ENCODE results near the gene TNRC6C. TPM values are rescaled to one million over a fixed set of nuclear protein-coding genes. Genes with fewer than 3 reads are reported as not detected.

TNRC6C gene
- total and polyA plus RNA-seq, 2 of the 13 experiments (the other 11 are each of a cell fraction or from before 2014, with no cell fraction given) = 0.66 to 4.9 TPM

GRCh38 chr17:78142119-78142861 is 183.8 kb downstream of the TNRC6C start (continued):
- peak; percentile 23; the same call in 1 of the 2 replicates for TF ChIP-seq KDM2A (CRISPR knock-in tag; IDR thresholded peaks at IDR 0.05; ENCODE audit: borderline replicate concordance, low read depth)
- TF ChIP-seq FOSL1 (CRISPR knock-in tag; IDR thresholded peaks at IDR 0.05; ENCODE audit: borderline replicate concordance) = 0 out of 2 replicates have a peak, but pooled peaks have one; percentile 23
- no peak for TF ChIP-seq PREB (CRISPR knock-in tag; IDR thresholded peaks at IDR 0.05)
- TF ChIP-seq SIN3A (IDR thresholded peaks at IDR 0.05; ENCODE audit: borderline replicate concordance, low read depth, low read length) = peak; percentile 54; the same call in 1 of the 2 replicates
- no peak; the same call in 1 of the 2 replicates for TF ChIP-seq ZNF276 (CRISPR knock-in tag; IDR thresholded peaks at IDR 0.05; ENCODE audit: low read depth)
- no peak for TF ChIP-seq RELA (CRISPR knock-in tag; IDR thresholded peaks at IDR 0.05)
- TF ChIP-seq ZNF589 (CRISPR knock-in tag; conservative IDR thresholded peaks at IDR 0.05) = peak; percentile 43; the same call in 1 of the 2 replicates
- TF ChIP-seq ZNF143 (CRISPR knock-in tag; IDR thresholded peaks at IDR 0.05) = peak; percentile 55
- no peak for TF ChIP-seq ZFAT (CRISPR knock-in tag; conservative IDR thresholded peaks at IDR 0.05)
- peak; percentile 48; the same call in 1 of the 2 replicates for TF ChIP-seq KDM5B (CRISPR knock-in tag; IDR thresholded peaks at IDR 0.05; ENCODE audit: borderline replicate concordance)
- TF ChIP-seq TGIF2 (CRISPR knock-in tag; IDR thresholded peaks at IDR 0.05) = 0 out of 2 replicates have a peak, but pooled peaks have one; percentile 31
- TF ChIP-seq ZNF224 (CRISPR knock-in tag; IDR thresholded peaks at IDR 0.05) = no peak
- peak; percentile 76 for TF ChIP-seq ZEB1 (IDR thresholded peaks at IDR 0.05; ENCODE audit: insufficient replicate concordance, low read depth)
- peak; percentile 72 for TF ChIP-seq SAP130 (CRISPR knock-in tag; IDR thresholded peaks at IDR 0.05; ENCODE audit: low read depth)
- TF ChIP-seq SALL1 (CRISPR knock-in tag; IDR thresholded peaks at IDR 0.05) = 0 out of 2 replicates have a peak, but pooled peaks have one; percentile 12
- TF ChIP-seq ZC3H13 (CRISPR knock-in tag; IDR thresholded peaks at IDR 0.05) = 0 out of 2 replicates have a peak, but pooled peaks have one; percentile 23
- no peak for TF ChIP-seq ZFP37 (CRISPR knock-in tag; IDR thresholded peaks at IDR 0.05; ENCODE audit: borderline replicate concordance)
- TF ChIP-seq IKZF1 (IDR thresholded peaks at IDR 0.05) = no peak
- no peak for TF ChIP-seq ZNF235 (CRISPR knock-in tag; IDR thresholded peaks at IDR 0.05; ENCODE audit: borderline replicate concordance)
- no peak for TF ChIP-seq ZBTB26 (CRISPR knock-in tag; IDR thresholded peaks at IDR 0.05; ENCODE audit: borderline replicate concordance)
- TF ChIP-seq MXI1 (IDR thresholded peaks at IDR 0.05; ENCODE audit: borderline replicate concordance, low read depth, low read length) = peak; percentile 47; the same call in 1 of the 3 replicates
- TF ChIP-seq ZNF619 (CRISPR knock-in tag; IDR thresholded peaks at IDR 0.05) = no peak
- TF ChIP-seq FOXA3 (CRISPR knock-in tag; IDR thresholded peaks at IDR 0.05) = no peak
- TF ChIP-seq REPIN1 (CRISPR knock-in tag; IDR thresholded peaks at IDR 0.05; ENCODE audit: borderline replicate concordance, low read depth) = no peak
- 0 out of 2 replicates have a peak, but pooled peaks have one; percentile 0 for TF ChIP-seq GABPB1 (CRISPR knock-in tag; IDR thresholded peaks at IDR 0.05)
- TF ChIP-seq CERS6 (CRISPR knock-in tag; IDR thresholded peaks at IDR 0.05) = no peak
